HG02938 (cell line): ENCODE results near the gene HBG1.
A peak's percentile ranks its signal among the peaks of the same experiment; 100 is the strongest.
"Not testable (repeated sequence)": the region's sequence is repeated elsewhere in the genome, so short reads cannot be mapped to it uniquely, and the experiment has no call there.

Experiments used
- ATAC-seq: cut with Tn5 transposase; IDR thresholded peaks from one replicate; pipeline ENCODE4 v1.9.1; 2021; ENCODE audit warnings: mild to moderate bottlenecking, moderate library complexity; ENCODE audit not compliant: unreplicated experiment

Gene HBG1

DNA sequence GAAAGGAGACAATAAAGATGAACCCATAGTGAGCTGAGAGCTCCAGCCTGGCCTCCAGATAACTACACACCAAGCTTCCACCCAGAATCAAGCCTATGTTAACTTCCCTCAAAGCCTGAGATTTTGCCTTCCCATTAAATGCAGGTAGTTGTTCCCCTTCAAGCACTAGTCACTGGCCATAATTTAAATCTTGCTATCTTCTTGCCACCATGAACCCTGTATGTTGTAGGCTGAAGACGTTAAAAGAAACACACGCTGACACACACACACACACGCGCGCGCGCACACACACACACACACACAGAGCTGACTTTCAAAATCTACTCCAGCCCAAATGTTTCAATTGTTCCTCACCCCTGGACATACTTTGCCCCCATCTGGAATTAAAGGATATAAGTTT, 1.2 kb downstream of the HBG1 start:
- not testable (repeated sequence) for ATAC-seq

- no peak for ATAC-seq
Measured at GRCh38 chr11:5247472-5248192, 2.0 kb downstream of the HBG1 start.

DNA sequence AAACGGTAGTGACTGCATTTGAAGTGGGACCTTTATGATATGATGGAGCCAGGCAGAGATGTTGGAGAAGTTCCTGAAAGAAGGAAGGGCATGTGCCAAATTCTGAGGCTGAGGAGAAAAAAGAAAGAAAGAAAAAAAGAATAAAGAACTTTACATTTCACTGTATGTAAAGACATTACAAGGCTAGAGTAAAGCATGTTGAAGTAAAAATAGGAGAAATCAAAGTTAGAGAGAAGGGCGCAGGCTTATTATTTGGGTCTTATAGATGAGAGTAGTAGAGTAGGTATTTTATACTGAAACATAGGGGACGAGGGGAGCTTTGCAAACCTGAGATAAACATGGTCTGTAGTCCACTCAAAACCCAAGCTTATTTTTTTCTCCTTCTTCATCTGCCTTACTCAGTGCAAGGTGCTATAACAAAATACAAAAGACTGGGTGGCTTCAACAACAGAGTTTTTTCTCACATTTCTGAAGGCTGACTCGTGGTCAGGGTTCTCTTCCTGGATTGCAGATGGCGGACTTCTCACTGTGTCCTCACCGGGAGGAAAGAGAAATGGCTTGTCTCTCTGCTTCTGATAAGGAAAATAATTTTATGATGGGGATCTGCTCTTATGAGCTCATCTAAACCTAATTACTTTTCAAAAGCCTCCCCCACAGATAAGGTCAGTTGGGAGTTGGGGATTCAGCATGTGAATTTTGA, 2.7 kb downstream of the HBG1 start:
- no peak for ATAC-seq

- ATAC-seq: no peak
Measured at GRCh38 chr11:5245155-5245554, 4.5 kb downstream of the HBG1 start.

GRCh38 chr11:5243816-5244180, 5.9 kb downstream of the HBG1 start:
- no peak for ATAC-seq

- peak; percentile 84 for ATAC-seq
Measured at GRCh38 chr11:5242933-5243815, 6.5 kb downstream of the HBG1 start.

- no peak for ATAC-seq
Measured at GRCh38 chr11:5242208-5242607, 7.4 kb downstream of the HBG1 start.

DNA sequence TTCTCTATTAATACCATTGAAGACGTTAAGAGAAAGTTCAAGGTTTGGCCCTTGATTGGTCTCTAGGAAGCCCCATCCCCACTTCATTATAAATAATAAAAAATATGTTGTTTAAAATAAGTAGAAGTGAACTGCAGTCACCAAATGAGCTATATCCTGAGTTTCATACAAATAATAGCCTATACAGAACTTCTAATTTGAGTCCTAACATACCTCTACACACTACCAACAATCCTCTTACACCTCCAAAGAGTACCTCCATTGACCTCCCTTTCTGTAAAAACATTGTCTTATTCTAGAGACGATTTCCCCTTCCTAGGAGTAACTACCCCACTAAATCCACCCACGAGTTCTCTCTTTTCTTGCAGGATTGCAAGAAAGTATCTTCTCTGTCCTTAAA, 8.2 kb downstream of the HBG1 start:
- no peak for ATAC-seq

- ATAC-seq: no peak
Measured at GRCh38 chr11:5240458-5240857, 9.2 kb downstream of the HBG1 start.

DNA sequence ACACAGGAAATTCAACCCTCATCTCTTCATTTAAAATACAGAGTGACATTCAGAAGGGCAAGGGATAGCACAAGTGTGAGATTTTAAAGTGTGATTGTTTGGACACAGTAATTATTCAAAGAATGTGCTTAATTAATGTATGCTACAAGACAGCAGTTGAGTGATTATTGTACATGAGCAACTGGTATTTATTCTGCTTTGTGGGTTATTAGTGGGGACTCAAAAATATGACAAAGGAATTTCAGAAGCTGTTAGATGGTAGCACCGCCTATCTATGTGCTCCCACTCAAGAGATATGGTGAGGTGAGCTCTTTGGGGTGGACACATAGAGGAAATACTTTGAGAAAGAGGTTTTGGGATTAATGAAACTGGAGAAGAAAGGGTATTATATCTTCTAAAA, 9.6 kb downstream of the HBG1 start:
- ATAC-seq: no peak

DNA sequence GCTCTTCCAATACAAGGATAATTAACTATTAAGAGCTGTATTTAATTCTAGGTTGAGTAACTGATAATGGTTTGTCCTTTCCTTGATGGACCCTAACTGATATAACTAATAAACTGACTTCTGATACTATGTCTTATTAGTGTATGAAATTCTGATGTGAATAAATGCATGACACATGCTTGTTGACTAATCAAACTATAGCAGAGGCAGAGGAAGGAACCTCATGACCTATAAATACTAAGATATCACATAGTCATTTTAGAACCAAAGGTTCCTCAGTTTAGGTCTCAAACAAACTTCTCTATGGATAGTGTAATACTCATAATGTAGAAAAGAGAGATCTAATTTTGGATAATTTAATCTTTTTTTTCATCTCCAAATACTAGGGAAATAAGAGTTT, 10.6 kb downstream of the HBG1 start:
- ATAC-seq: no peak

- no peak for ATAC-seq
Measured at GRCh38 chr11:5238486-5238885, 11.2 kb downstream of the HBG1 start.

DNA sequence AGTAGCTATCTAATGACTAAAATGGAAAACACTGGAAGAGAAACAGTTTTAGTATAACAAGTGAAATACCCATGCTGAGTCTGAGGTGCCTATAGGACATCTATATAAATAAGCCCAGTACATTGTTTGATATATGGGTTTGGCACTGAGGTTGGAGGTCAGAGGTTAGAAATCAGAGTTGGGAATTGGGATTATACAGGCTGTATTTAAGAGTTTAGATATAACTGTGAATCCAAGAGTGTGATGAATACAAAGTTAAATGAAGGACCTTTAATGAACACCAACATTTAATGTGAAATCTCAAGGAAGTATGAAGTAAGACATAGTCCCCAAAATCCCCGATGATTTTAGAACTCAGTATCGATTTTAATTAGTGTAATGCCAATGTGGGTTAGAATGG, 12.2 kb downstream of the HBG1 start:
- ATAC-seq: no peak

GRCh38 chr11:5235364-5236095, 14.1 kb downstream of the HBG1 start:
- no peak for ATAC-seq

- peak; percentile 90 for ATAC-seq
Measured at GRCh38 chr11:5234381-5234834, 15.2 kb downstream of the HBG1 start, which contains the start of gene HBD. Gene HBD (minus strand): TSS chr11:5234483. CDS start chr11:5234433, 50 bp downstream.

DNA sequence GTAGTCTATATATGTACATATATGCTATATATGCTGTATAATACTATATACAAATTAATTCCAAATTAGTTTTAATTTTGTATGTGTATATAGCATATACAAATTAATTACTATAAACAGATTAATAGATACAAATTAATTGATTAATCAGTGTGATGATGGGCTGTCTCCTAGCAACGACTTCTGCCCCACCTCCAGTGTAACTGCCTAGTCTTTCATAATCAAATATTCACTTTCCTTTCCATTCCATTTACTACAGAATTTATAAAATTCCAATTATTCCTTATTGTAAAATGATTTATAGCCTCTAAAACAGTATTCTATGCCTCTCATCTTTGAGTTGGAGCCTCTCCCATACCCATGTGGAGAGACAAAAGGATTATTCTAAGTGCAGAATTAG, 16.4 kb downstream of the HBG1 start:
- no peak for ATAC-seq

GRCh38 chr11:5232821-5233220, 16.8 kb downstream of the HBG1 start:
- no peak for ATAC-seq

DNA sequence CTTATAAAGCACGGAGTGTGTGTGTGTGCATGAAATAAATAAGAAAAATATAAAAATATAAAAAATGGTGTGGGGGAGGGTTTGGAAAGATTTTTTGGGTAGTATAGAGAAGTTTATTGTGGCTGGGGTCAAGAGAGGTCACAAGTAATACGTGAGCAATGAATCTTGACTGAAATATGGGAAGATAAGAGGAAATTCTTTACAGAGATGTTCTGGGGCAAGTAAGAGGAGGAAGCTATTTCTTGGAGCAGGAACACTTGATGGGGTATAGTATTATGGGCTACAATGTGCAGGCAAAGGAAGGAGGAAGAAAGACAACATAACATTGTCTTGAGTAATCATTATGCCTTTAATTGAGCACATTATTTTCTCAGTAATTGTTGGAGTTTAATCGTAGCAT, 17.5 kb downstream of the HBG1 start:
- ATAC-seq: no peak

DNA sequence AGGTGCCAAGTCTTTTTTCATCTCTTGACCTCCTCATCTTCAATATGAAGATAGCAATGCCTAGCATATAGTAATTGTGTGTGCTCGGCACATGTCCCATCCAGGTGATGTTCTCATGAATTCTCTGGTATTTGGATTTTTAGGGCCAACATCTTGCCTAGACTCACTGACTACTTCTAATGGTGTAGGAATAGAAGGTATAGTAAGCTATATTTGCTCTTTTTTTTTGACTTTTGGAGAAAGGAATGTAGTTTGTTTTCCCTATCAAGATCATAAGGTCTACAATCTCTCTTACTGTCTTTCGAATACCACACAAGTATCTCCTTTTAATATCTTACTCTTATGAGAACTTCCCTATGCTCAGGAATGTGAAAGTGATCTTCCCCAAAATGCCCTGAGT, 18.5 kb downstream of the HBG1 start:
- ATAC-seq: no peak

DNA sequence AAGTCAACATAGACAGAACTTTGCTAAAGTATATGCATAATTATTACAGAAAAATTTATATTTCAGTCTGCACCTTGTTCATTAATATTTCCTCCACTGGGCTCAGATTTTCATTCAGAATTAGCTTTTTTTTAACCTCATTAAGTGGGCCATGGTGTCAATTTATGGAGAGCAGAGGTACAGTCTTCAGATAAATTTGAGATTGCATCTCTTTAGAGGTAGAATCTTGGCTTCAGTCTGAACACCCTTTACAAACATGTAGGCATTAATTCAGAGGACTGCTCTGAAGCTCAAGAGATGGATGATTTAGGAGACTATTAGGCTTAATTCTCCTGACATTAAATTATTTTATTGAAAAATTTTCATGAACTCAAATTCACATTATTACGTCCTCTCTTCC, 19.4 kb downstream of the HBG1 start:
- ATAC-seq: no peak

DNA sequence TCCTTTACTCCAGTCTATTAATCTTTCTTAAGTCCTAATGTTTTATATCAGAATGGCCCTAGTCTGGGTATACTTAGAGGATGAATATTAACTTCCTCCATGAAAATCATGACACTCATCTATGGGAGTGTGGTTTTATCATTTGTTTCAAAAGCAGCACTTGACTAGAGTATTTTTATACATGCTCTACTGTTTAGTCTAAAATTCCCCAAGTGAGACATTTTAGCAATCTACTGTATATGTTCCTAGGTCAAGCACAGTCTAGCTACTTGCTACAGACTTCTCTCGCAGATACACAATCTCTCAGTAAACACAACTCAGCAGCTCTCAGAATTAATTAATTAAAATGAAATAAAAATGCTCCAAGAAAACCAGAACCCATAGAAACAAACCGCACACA, 19.9 kb downstream of the HBG1 start:
- ATAC-seq: no peak
